GM10248 (cell line): ENCODE data around the gene FLNA.
A peak's percentile ranks its signal among the peaks of the same experiment; 100 is the strongest.

Source experiments
- CTCF ChIA-PET: fragments of 300-600 bp; sonication (Branson Sonifier 250); formaldehyde crosslinking; extraction: SDS; loops from one replicate; lab custom pipeline; 2021; ENCODE audit warnings: antibody characterized with exemption; lab: Yijun Ruan, JAX
- POLR2A ChIA-PET: fragments of 350-650 bp; sonication (Branson Sonifier 250); formaldehyde crosslinking; extraction: SDS; loops from one replicate; lab custom pipeline; 2020; ENCODE audit warnings: antibody characterized with exemption; lab: Yijun Ruan, JAX
- DNase-seq: peaks from one replicate; pipeline ENCODE4 v3.0.0; 2012; ENCODE audit errors: extremely low spot score
- CTCF ChIP-seq: IDR thresholded peaks from 2 replicates; pipeline ENCODE4 v1.5.1; 2012; ENCODE audit warnings: mild to moderate bottlenecking, low read depth; ENCODE audit errors: extremely low read depth, missing control alignments, control extremely low read depth

FLNA gene

GRCh38 chrX:154379569-154379951, 5.1 kb upstream of the FLNA start:
- no peak for TF ChIP-seq CTCF
- POLR2A ChIA-PET: no interaction called here
- DNase-seq: no peak
- CTCF ChIA-PET: interaction anchor here (1.0 to 1.1 kb wide), 2 partner anchors 19 to 147 kb away, joined by 3 to 4 read pairs; partner anchors contain the start of gene RPL10

DNA sequence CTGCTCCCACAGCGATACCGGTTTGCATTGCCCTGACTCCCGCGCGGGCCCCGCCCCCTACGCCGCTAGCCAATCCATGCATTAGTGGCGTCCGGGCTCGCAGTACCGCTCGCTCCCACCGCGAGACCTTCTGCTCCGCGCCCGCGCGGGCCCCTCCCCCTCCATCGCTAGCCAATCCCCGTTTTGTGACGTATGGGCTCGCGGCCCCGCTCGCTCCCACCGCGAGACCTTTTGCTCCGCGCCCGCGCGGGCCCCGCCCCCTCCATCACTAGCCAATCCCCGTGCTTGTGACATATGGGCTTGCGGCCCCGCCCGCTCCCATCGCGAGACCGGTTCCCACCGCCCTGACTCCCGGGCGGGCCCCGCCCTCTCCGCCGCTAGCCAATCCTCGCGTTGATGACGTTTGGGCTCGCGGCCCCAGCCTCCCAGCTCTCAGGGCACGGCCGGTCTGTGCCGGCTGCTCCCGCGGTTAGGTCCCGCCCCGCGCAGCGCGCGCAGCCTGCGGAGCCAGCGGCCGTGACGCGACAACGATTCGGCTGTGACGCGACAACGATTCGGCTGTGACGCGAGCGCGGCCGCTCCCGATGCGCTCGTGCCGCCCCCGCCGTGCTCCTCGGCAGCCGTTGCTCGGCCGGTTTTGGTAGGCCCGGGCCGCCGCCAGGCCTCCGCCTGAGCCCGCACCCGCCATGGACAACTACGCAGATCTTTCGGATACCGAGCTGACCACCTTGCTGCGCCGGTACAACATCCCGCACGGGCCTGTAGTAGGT, 4.5 kb upstream of the FLNA start, which contains the start of gene EMD:
Gene EMD (plus strand): TSS at position 497 of the 770 bp plus-strand sequence. CDS start 190 bp downstream, at position 687.
- no peak for TF ChIP-seq CTCF
- POLR2A ChIA-PET: interaction anchor here (0.8 kb wide), 1 partner anchor 19 kb away, joined by 3 read pairs; no protein-coding TSS in a partner anchor
- CTCF ChIA-PET: interaction anchor here (1.0 to 1.1 kb wide), 2 partner anchors 20 to 148 kb away, joined by 3 to 4 read pairs; partner anchors contain the start of gene RPL10
- DNase-seq: peak; percentile 88

DNA sequence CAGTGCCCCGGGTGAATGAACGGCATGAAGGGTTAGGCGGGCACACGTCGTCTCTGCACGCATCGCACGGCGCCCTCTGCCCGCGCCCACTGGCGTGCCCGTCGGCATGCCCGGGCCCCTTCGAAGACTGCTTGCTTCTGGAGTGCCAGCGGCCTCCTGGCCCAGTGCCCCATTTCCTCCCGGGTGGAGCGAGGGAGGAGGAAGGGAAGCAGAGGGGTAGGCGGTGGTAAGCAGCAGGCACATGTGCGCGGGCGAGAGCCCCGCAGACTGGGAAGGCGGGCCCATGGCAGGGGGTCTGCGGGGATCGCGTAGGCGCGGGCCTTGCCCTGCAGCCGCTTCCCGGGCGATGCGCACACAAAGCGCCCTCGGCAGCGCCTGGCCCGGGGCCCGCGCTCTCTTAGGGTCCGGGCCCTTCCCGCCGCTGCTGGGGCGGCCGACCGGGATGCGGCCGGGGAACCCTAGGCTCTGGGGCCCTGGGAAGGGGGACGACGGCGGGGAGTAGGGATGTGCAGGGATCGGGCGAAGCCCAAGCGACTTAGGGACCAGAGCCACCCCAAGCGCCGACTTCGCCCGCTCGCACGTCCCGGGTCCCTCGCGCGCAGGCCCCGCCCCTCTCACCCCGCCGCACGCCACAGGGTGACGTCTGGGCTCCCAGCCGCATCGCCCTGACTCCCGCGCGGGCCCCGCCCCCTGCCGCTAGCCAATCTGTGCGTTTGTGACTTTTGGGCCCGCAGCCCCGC, 3.8 kb upstream of the FLNA start:
- DNase-seq: peak; percentile 81
- CTCF ChIA-PET: interaction anchor here (1.0 to 1.1 kb wide), 3 partner anchors 21 to 149 kb away, joined by 3 to 4 read pairs (median 3); partner anchors contain the start of gene RPL10
- POLR2A ChIA-PET: interaction anchor here (0.8 kb wide), 1 partner anchor 19 kb away, joined by 3 read pairs; no protein-coding TSS in a partner anchor
- TF ChIP-seq CTCF: no peak

GRCh38 chrX:154376774-154377173, 2.3 kb upstream of the FLNA start:
- POLR2A ChIA-PET: no interaction called here
- no peak for DNase-seq
- TF ChIP-seq CTCF: no peak
- CTCF ChIA-PET: interaction anchor here (5.2 kb wide), 1 partner anchor 151 kb away, joined by 27 read pairs; no protein-coding TSS in a partner anchor

- ChIA-PET POLR2A (no interaction called here), CTCF (interaction anchor here (1.5 to 5.2 kb wide), 3 partner anchors 153 to 357 kb away, joined by 3 to 61 read pairs (median 27); no protein-coding TSS in a partner anchor)
- TF ChIP-seq CTCF: no peak
- no peak for DNase-seq
Measured at GRCh38 chrX:154375156-154375504, 696 bp upstream of the FLNA start.
